ENCODE data around the gene C12orf42.

C12orf42 gene

GRCh38 chr12:103421402-103421801, 74.4 kb downstream of the C12orf42 start:
- Histone ChIP-seq H4K20me1 (ENCODE audit: insufficient read depth, low read length) (no peaks in the 10 kb centered on the region), H2AFZ (ENCODE audit: low read length) (no peak overlapping the region), H3K79me2 (ENCODE audit: insufficient read depth, low read length) (no peaks in the 10 kb centered on the region), H3K27me3 (ENCODE audit: insufficient read depth, low read length) (no peaks in the 10 kb centered on the region), H3K4me3 (ENCODE audit: low read depth, low read length, poor library complexity, severe bottlenecking) (no peak overlapping the region), H3K36me3 (ENCODE audit: insufficient read depth, low read length) (no peaks in the 10 kb centered on the region), H3K4me1 (ENCODE audit: insufficient read depth, low read length, severe bottlenecking) (no peaks in the 10 kb centered on the region), H3K27ac (ENCODE audit: low read depth, low read length, poor library complexity, severe bottlenecking) (no peak overlapping the region), H3K9me3 (ENCODE audit: low read length) (no peaks in the 10 kb centered on the region), H3K9ac (ENCODE audit: low read length) (no peak overlapping the region), H3K4me2 (ENCODE audit: low read length) (no peak overlapping the region), H3F3A (ENCODE audit: insufficient read depth, low read length) (no peaks in the 10 kb centered on the region), H3K9me2 (ENCODE audit: low read depth, low read length) (no peaks in the 10 kb centered on the region)
- TF ChIP-seq EZH2 (IDR thresholded peaks at IDR 0.05; ENCODE audit: borderline replicate concordance, low read length): no peak
- TF ChIP-seq, protein P1, sequence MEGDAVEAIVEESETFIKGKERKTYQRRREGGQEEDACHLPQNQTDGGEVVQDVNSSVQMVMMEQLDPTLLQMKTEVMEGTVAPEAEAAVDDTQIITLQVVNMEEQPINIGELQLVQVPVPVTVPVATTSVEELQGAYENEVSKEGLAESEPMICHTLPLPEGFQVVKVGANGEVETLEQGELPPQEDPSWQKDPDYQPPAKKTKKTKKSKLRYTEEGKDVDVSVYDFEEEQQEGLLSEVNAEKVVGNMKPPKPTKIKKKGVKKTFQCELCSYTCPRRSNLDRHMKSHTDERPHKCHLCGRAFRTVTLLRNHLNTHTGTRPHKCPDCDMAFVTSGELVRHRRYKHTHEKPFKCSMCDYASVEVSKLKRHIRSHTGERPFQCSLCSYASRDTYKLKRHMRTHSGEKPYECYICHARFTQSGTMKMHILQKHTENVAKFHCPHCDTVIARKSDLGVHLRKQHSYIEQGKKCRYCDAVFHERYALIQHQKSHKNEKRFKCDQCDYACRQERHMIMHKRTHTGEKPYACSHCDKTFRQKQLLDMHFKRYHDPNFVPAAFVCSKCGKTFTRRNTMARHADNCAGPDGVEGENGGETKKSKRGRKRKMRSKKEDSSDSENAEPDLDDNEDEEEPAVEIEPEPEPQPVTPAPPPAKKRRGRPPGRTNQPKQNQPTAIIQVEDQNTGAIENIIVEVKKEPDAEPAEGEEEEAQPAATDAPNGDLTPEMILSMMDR (IDR thresholded peaks at IDR 0.05; ENCODE audit: low read length): no peak

- H3K27ac ChIP-seq (ENCODE audit: low read depth, low read length, poor library complexity, severe bottlenecking): no peak overlapping the region
- H3K9me2 ChIP-seq (ENCODE audit: low read depth, low read length): no peaks in the 10 kb centered on the region
- no peaks in the 10 kb centered on the region for H4K20me1 ChIP-seq (ENCODE audit: insufficient read depth, low read length)
- no peaks in the 10 kb centered on the region for H3F3A ChIP-seq (ENCODE audit: insufficient read depth, low read length)
- no peaks in the 10 kb centered on the region for H3K27me3 ChIP-seq (ENCODE audit: insufficient read depth, low read length)
- no peaks in the 10 kb centered on the region for H3K4me1 ChIP-seq (ENCODE audit: insufficient read depth, low read length, severe bottlenecking)
- no peak overlapping the region for H3K4me2 ChIP-seq (ENCODE audit: low read length)
- H3K9ac ChIP-seq (ENCODE audit: low read length): no peak overlapping the region
- H3K4me3 ChIP-seq (ENCODE audit: low read depth, low read length, poor library complexity, severe bottlenecking): no peak overlapping the region
- H3K36me3 ChIP-seq (ENCODE audit: insufficient read depth, low read length): no peaks in the 10 kb centered on the region
- no peaks in the 10 kb centered on the region for H3K9me3 ChIP-seq (ENCODE audit: low read length)
- no peaks in the 10 kb centered on the region for H3K79me2 ChIP-seq (ENCODE audit: insufficient read depth, low read length)
- no peak for TF ChIP-seq EZH2 (IDR thresholded peaks at IDR 0.05; ENCODE audit: borderline replicate concordance, low read length)
- TF ChIP-seq, protein P1 (IDR thresholded peaks at IDR 0.05; ENCODE audit: low read length): no peak
- no peak overlapping the region for H2AFZ ChIP-seq (ENCODE audit: low read length)
These were observed 80.1 kb downstream of the C12orf42 start for GRCh38 chr12:103415681-103416080.

GRCh38 chr12:103401421-103401820, 94.3 kb downstream of the C12orf42 start:
- Histone ChIP-seq H3K9me3 (ENCODE audit: low read length) (no peaks in the 10 kb centered on the region), H3K9me2 (ENCODE audit: low read depth, low read length) (no peaks in the 10 kb centered on the region), H3K9ac (ENCODE audit: low read length) (no peak overlapping the region), H3F3A (ENCODE audit: insufficient read depth, low read length) (no peaks in the 10 kb centered on the region), H4K20me1 (ENCODE audit: insufficient read depth, low read length) (no peaks in the 10 kb centered on the region), H2AFZ (ENCODE audit: low read length) (no peak overlapping the region), H3K36me3 (ENCODE audit: insufficient read depth, low read length) (no peaks in the 10 kb centered on the region), H3K79me2 (ENCODE audit: insufficient read depth, low read length) (no peaks in the 10 kb centered on the region), H3K4me2 (ENCODE audit: low read length) (no peak overlapping the region), H3K4me1 (ENCODE audit: insufficient read depth, low read length, severe bottlenecking) (no peaks in the 10 kb centered on the region), H3K4me3 (ENCODE audit: low read depth, low read length, poor library complexity, severe bottlenecking) (no peak overlapping the region), H3K27ac (ENCODE audit: low read depth, low read length, poor library complexity, severe bottlenecking) (no peak overlapping the region), H3K27me3 (ENCODE audit: insufficient read depth, low read length) (no peaks in the 10 kb centered on the region)
- TF ChIP-seq, protein P1 (IDR thresholded peaks at IDR 0.05; ENCODE audit: low read length): no peak
- TF ChIP-seq EZH2 (IDR thresholded peaks at IDR 0.05; ENCODE audit: borderline replicate concordance, low read length): no peak
